Skeletal muscle cell (primary cell): Measurements from ENCODE around the gene PARD6G.
"Not testable (repeated sequence)": the region's sequence is repeated elsewhere in the genome, so short reads cannot be mapped to it uniquely, and the experiment has no call there.

Source experiments
- DNase-seq: peaks from one replicate; pipeline ENCODE4 v3.0.0-alpha.2; 2010; ENCODE audit warnings: low read depth
- H3K4me3 ChIP-seq: 2 replicates; pipeline ENCODE4 v1.5.1; 2011; ENCODE audit warnings: low read depth, mild to moderate bottlenecking, control low read depth, low read length, moderate library complexity

The PARD6G gene

GRCh38 chr18:80223581-80224148 is 23.6 kb downstream of the PARD6G start:
- no peak for DNase-seq
- H3K4me3 ChIP-seq: no peak overlapping the region

- DNase-seq, H3K4me3 ChIP-seq: not testable (repeated sequence)
These were observed 27.8 kb downstream of the PARD6G start for GRCh38 chr18:80219488-80219887.

GRCh38 chr18:80218341-80219227 is 28.7 kb downstream of the PARD6G start:
- H3K4me3 ChIP-seq: no peak overlapping the region
- DNase-seq: no peak

GRCh38 chr18:80213182-80213581 is 34.1 kb downstream of the PARD6G start:
- DNase-seq: no peak
- H3K4me3 ChIP-seq: no peak overlapping the region

- no peak overlapping the region for H3K4me3 ChIP-seq
- DNase-seq: no peak
These were observed 36.8 kb downstream of the PARD6G start for GRCh38 chr18:80210312-80211083.

- H3K4me3 ChIP-seq: no peak overlapping the region
- DNase-seq: no peak
These were observed 38.7 kb downstream of the PARD6G start for GRCh38 chr18:80208620-80209019.

- no peak overlapping the region for H3K4me3 ChIP-seq
- no peak for DNase-seq
These were observed 42.0 kb downstream of the PARD6G start for GRCh38 chr18:80205294-80205693.

- H3K4me3 ChIP-seq: no peak overlapping the region
- DNase-seq: no peak
These were observed 43.2 kb downstream of the PARD6G start for GRCh38 chr18:80204142-80204541.

GRCh38 chr18:80203249-80203648 is 44.1 kb downstream of the PARD6G start:
- DNase-seq: no peak
- H3K4me3 ChIP-seq: no peak overlapping the region

- no peak for DNase-seq
- H3K4me3 ChIP-seq: no peak overlapping the region
These were observed 44.9 kb downstream of the PARD6G start for GRCh38 chr18:80202264-80202998.

GRCh38 chr18:80201739-80202138 is 45.6 kb downstream of the PARD6G start:
- DNase-seq: no peak
- H3K4me3 ChIP-seq: no peak overlapping the region

- DNase-seq: no peak
- no peak overlapping the region for H3K4me3 ChIP-seq
These were observed 46.2 kb downstream of the PARD6G start for GRCh38 chr18:80200932-80201672.

GRCh38 chr18:80200171-80200931 is 47.0 kb downstream of the PARD6G start:
- H3K4me3 ChIP-seq: no peak overlapping the region
- DNase-seq: no peak

- DNase-seq: no peak
- H3K4me3 ChIP-seq: no peak overlapping the region
These were observed 48.1 kb downstream of the PARD6G start for GRCh38 chr18:80198994-80199748.

- H3K4me3 ChIP-seq: no peak overlapping the region
- DNase-seq: no peak
These were observed 48.9 kb downstream of the PARD6G start for GRCh38 chr18:80198391-80198790.

- no peak for DNase-seq
- no peak overlapping the region for H3K4me3 ChIP-seq
These were observed 49.8 kb downstream of the PARD6G start for GRCh38 chr18:80197528-80197927.

- no peak for DNase-seq
- H3K4me3 ChIP-seq: no peak overlapping the region
These were observed 50.6 kb downstream of the PARD6G start for GRCh38 chr18:80196528-80197320.
